Astrocyte of the cerebellum (primary cell): ENCODE data around the gene NR2F6.

Experiments used
- DNase-seq: peaks from one replicate; pipeline ENCODE4 v3.0.0-alpha.2; 2011; ENCODE audit warnings: low read depth
- H3K4me3 ChIP-seq: 2 replicates; pipeline ENCODE4 v1.5.1; 2011; ENCODE audit warnings: mild to moderate bottlenecking, low read depth, low read length, moderate library complexity
- CTCF ChIP-seq: IDR thresholded peaks from 2 replicates; pipeline ENCODE4 v1.5.1; 2012; ENCODE audit warnings: low read length, low read depth, moderate library complexity, mild to moderate bottlenecking; ENCODE audit errors: missing control alignments
- in situ Hi-C: cut with HindIII; loops from 2 replicates; pipeline ENCODE4 v1.10.0; 2017; ENCODE audit warnings: low sequenced_read_pairs

The NR2F6 gene

GRCh38 chr19:17211547-17212446 lies 33.9 kb downstream of the NR2F6 start:
- in situ Hi-C loops, result no loop called here
- H3K4me3 ChIP-seq, result no peak overlapping the region

GRCh38 chr19:17210296-17210695 lies 35.4 kb downstream of the NR2F6 start:
- DNase-seq, result no peak
- TF ChIP-seq CTCF, result no peak
- in situ Hi-C loops, result no loop called here
- no peak overlapping the region for H3K4me3 ChIP-seq

More at GRCh38 chr19:17211547-17212446, 33.9 kb downstream of the NR2F6 start:
- DNase-seq, result no peak
- no peak for TF ChIP-seq CTCF

GRCh38 chr19:17209126-17210036 lies 36.3 kb downstream of the NR2F6 start:
- in situ Hi-C loops, result no loop called here
- no peak for TF ChIP-seq CTCF
- DNase-seq, result no peak
- H3K4me3 ChIP-seq, result no peak overlapping the region

GRCh38 chr19:17206736-17207581 lies 38.8 kb downstream of the NR2F6 start:
- in situ Hi-C loops, result no loop called here
- TF ChIP-seq CTCF, result no peak

GRCh38 chr19:17205237-17206140 lies 40.2 kb downstream of the NR2F6 start:
- no peak overlapping the region for H3K4me3 ChIP-seq
- DNase-seq, result peak; percentile 34
- TF ChIP-seq CTCF, result peak; percentile 67
- in situ Hi-C loops, result no loop called here

More at GRCh38 chr19:17206736-17207581, 38.8 kb downstream of the NR2F6 start:
- no peak for DNase-seq
- H3K4me3 ChIP-seq, result no peak overlapping the region
